Ureter (tissue), 1 donor: ENCODE results near the gene GAS2. TPM values are rescaled to one million over a fixed set of nuclear protein-coding genes. Genes with fewer than 3 reads are reported as not detected.

Experiments used
- DNase-seq: peaks from one replicate; pipeline ENCODE4 v3.0.0-alpha.2; 2020; ENCODE audit warnings: low spot score
- total RNA-seq: library from RNA; stranded (reverse); gene quantifications from one replicate; pipeline ENCODE4 v1.2.4, GENCODE V29; 2023
- donor health status: DM: yes; HTN: yes; CAD: no.

Gene GAS2
- total RNA-seq, 1 donor from 2014 or later, result 12.6 TPM

GRCh38 chr11:22728600-22729389 is 62.4 kb downstream of the GAS2 start:
- no peak for DNase-seq

GRCh38 chr11:22730319-22730718 is 63.9 kb downstream of the GAS2 start:
- DNase-seq, result no peak

- DNase-seq, result no peak
These were observed 66.2 kb downstream of the GAS2 start for GRCh38 chr11:22732588-22732987.

- no peak for DNase-seq
These were observed 67.3 kb downstream of the GAS2 start for GRCh38 chr11:22733475-22734248.

GRCh38 chr11:22734628-22735345 is 68.4 kb downstream of the GAS2 start:
- no peak for DNase-seq

- DNase-seq, result no peak
These were observed 75.8 kb downstream of the GAS2 start for GRCh38 chr11:22742157-22742613.

GRCh38 chr11:22749536-22749935 is 83.1 kb downstream of the GAS2 start:
- DNase-seq, result no peak

- no peak for DNase-seq
These were observed 86.5 kb downstream of the GAS2 start for GRCh38 chr11:22752908-22753310.

GRCh38 chr11:22753416-22753815 is 87.0 kb downstream of the GAS2 start:
- DNase-seq, result no peak

GRCh38 chr11:22761066-22761465 is 94.7 kb downstream of the GAS2 start:
- DNase-seq, result no peak

GRCh38 chr11:22763166-22763565 is 96.8 kb downstream of the GAS2 start:
- no peak for DNase-seq

GRCh38 chr11:22764735-22765134 is 98.3 kb downstream of the GAS2 start:
- DNase-seq, result no peak

GRCh38 chr11:22768281-22768680 is 101.9 kb downstream of the GAS2 start:
- DNase-seq, result no peak

GRCh38 chr11:22769081-22769480 is 102.7 kb downstream of the GAS2 start:
- no peak for DNase-seq

GRCh38 chr11:22774716-22775115 is 108.3 kb downstream of the GAS2 start:
- DNase-seq, result no peak

GRCh38 chr11:22775248-22775647 is 108.8 kb downstream of the GAS2 start:
- no peak for DNase-seq

GRCh38 chr11:22778642-22779041 is 112.2 kb downstream of the GAS2 start:
- no peak for DNase-seq

- DNase-seq, result no peak
These were observed 113.4 kb downstream of the GAS2 start for GRCh38 chr11:22779850-22780249.

- DNase-seq, result no peak
These were observed 114.7 kb downstream of the GAS2 start for GRCh38 chr11:22780952-22781593.

- no peak for DNase-seq
These were observed 118.8 kb downstream of the GAS2 start for GRCh38 chr11:22785251-22785650.

GRCh38 chr11:22786475-22786874 is 120.1 kb downstream of the GAS2 start:
- no peak for DNase-seq

GRCh38 chr11:22787055-22787454 is 120.6 kb downstream of the GAS2 start:
- DNase-seq, result no peak
